Smooth muscle cell (in vitro differentiated cells): ENCODE results near the gene PIEZO2. TPM values are rescaled to one million over a fixed set of nuclear protein-coding genes. Genes with fewer than 3 reads are reported as not detected.

Experiments
- DNase-seq: peaks from one replicate; lab custom pipeline; 2025; ENCODE audit not compliant: unreplicated experiment; lab: John Stamatoyannopoulos, UW
- H2AFZ ChIP-seq: fragments of 200-600 bp; sonication (generic); 2 replicates; pipeline ENCODE4 v1.6.0; 2016; ENCODE audit warnings: antibody characterized with exemption, low read depth, mild to moderate bottlenecking
- H3F3A ChIP-seq: fragments of 200-600 bp; sonication (generic); 2 replicates; pipeline ENCODE4 v1.6.0; 2017; ENCODE audit warnings: antibody characterized with exemption, low read depth
- H3K27ac ChIP-seq: fragments of 200-600 bp; sonication (generic); 2 replicates; pipeline ENCODE4 v1.5.1; 2016; ENCODE audit warnings: low read depth, mild to moderate bottlenecking
- H3K27me3 ChIP-seq: fragments of 200-600 bp; sonication (generic); 2 replicates; pipeline ENCODE4 v1.6.1; 2016; ENCODE audit warnings: low read depth, mild to moderate bottlenecking
- H3K36me3 ChIP-seq: fragments of 200-600 bp; sonication (generic); 2 replicates; pipeline ENCODE4 v1.5.1; 2016; ENCODE audit warnings: low read depth
- H3K4me1 ChIP-seq: fragments of 200-600 bp; sonication (generic); 2 replicates; pipeline ENCODE4 v1.5.1; 2016; ENCODE audit warnings: low read depth
- H3K4me2 ChIP-seq: fragments of 200-600 bp; sonication (generic); 2 replicates; pipeline ENCODE4 v1.6.0; 2016; ENCODE audit warnings: mild to moderate bottlenecking
- H3K4me3 ChIP-seq: fragments of 200-600 bp; sonication (generic); 2 replicates; pipeline ENCODE4 v1.5.1; 2016; ENCODE audit warnings: mild to moderate bottlenecking
- H3K79me2 ChIP-seq: fragments of 200-600 bp; sonication (generic); 2 replicates; pipeline ENCODE4 v1.6.0; 2016; ENCODE audit warnings: low read depth, mild to moderate bottlenecking
- H3K9ac ChIP-seq: fragments of 200-600 bp; sonication (generic); 2 replicates; pipeline ENCODE4 v1.6.0; 2016; ENCODE audit warnings: low read depth
- H3K9me3 ChIP-seq: fragments of 200-600 bp; sonication (generic); replicated peaks from 2 replicates; pipeline ENCODE4 v1.5.1; 2016; ENCODE audit warnings: low read depth
- H4K20me1 ChIP-seq: fragments of 200-600 bp; sonication (generic); 2 replicates; pipeline ENCODE4 v1.6.0; 2016; ENCODE audit warnings: low read depth
- WGBS: methylation state at CpG from one replicate; pipeline ENCODE4 v1.1.7; 2016; ENCODE audit warnings: low lambda C conversion rate; 5-methylcytosine and 5-hydroxymethylcytosine counted together
- polyA plus RNA-seq: library from polyadenylated mRNA; unstranded; fragments of >200 nt; fragmentation: Nextera tagmentation; extraction: Ambion mirVana; gene quantifications from 2 replicates; pipeline ENCODE4 v1.2.1, GENCODE V29; 2016
- total RNA-seq: library from RNA; depleted of rRNA; stranded (reverse); fragments of >200 nt; gene quantifications from 2 replicates; pipeline ENCODE4 v1.2.3, GENCODE V29; 2014
- TF ChIP-seq, protein P1 (sequence below): fragments of 200-600 bp; sonication (generic); IDR thresholded peaks from 2 replicates; pipeline ENCODE4 v1.5.1; 2017; ENCODE audit warnings: borderline replicate concordance, mild to moderate bottlenecking, antibody characterized with exemption; ENCODE audit not compliant: insufficient read depth, poor library complexity, severe bottlenecking

Gene PIEZO2
- total and polyA plus RNA-seq, 2 experiments from 2014 or later = 1.3 to 4.7 TPM

- no peak overlapping the region for H3K4me2 ChIP-seq
- no peak overlapping the region for H3K9ac ChIP-seq
- H3K36me3 ChIP-seq = no peaks in the 10 kb centered on the region
- H3K9me3 ChIP-seq = no peaks in the 10 kb centered on the region
- TF ChIP-seq, protein P1, sequence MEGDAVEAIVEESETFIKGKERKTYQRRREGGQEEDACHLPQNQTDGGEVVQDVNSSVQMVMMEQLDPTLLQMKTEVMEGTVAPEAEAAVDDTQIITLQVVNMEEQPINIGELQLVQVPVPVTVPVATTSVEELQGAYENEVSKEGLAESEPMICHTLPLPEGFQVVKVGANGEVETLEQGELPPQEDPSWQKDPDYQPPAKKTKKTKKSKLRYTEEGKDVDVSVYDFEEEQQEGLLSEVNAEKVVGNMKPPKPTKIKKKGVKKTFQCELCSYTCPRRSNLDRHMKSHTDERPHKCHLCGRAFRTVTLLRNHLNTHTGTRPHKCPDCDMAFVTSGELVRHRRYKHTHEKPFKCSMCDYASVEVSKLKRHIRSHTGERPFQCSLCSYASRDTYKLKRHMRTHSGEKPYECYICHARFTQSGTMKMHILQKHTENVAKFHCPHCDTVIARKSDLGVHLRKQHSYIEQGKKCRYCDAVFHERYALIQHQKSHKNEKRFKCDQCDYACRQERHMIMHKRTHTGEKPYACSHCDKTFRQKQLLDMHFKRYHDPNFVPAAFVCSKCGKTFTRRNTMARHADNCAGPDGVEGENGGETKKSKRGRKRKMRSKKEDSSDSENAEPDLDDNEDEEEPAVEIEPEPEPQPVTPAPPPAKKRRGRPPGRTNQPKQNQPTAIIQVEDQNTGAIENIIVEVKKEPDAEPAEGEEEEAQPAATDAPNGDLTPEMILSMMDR = no peak
- H2AFZ ChIP-seq = no peak overlapping the region
- no peaks in the 10 kb centered on the region for H3F3A ChIP-seq
- no peak overlapping the region for H3K27ac ChIP-seq
- 93% methylated on average over 6 of the region's 6 CpGs for WGBS
- DNase-seq = no peak
- H3K27me3 ChIP-seq = no peaks in the 10 kb centered on the region
- no peaks in the 10 kb centered on the region for H3K4me1 ChIP-seq
- H3K79me2 ChIP-seq = no peaks in the 10 kb centered on the region
- H4K20me1 ChIP-seq = no peaks in the 10 kb centered on the region
- H3K4me3 ChIP-seq = no peak overlapping the region
Observed at GRCh38 chr18:11029021-11029420, 120.3 kb downstream of the PIEZO2 start.

DNA sequence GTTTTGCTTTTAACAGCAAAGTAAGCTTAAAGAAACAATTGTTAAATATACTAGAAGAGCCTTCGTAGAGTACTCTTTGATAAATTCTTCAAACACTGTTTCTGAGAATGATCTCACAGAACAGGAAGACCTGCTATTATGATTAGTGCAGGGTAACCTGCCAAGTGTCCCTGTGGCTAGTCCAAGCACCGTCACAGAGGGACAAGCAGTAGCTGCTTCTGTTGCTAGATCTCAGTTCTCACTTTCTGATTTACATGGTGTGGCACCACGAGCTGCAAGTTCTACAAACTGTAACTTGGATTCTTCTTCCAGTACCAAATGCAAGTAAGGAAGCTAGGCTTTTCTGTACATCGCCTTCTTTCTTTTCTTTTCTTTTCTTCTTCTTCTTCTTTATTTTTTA is 121.5 kb downstream of the PIEZO2 start:
- DNase-seq = no peak
- H3F3A ChIP-seq = no peaks in the 10 kb centered on the region
- H3K9me3 ChIP-seq = no peaks in the 10 kb centered on the region
- no peak overlapping the region for H3K27ac ChIP-seq
- 89% methylated on average over 4 of the region's 4 CpGs for WGBS
- H3K9ac ChIP-seq = no peak overlapping the region
- H2AFZ ChIP-seq = no peak overlapping the region
- TF ChIP-seq, protein P1 = no peak
- no peak overlapping the region for H3K4me3 ChIP-seq
- H4K20me1 ChIP-seq = no peaks in the 10 kb centered on the region
- H3K79me2 ChIP-seq = no peaks in the 10 kb centered on the region
- no peaks in the 10 kb centered on the region for H3K27me3 ChIP-seq
- no peak overlapping the region for H3K4me2 ChIP-seq
- H3K4me1 ChIP-seq = no peaks in the 10 kb centered on the region
- no peaks in the 10 kb centered on the region for H3K36me3 ChIP-seq

DNA sequence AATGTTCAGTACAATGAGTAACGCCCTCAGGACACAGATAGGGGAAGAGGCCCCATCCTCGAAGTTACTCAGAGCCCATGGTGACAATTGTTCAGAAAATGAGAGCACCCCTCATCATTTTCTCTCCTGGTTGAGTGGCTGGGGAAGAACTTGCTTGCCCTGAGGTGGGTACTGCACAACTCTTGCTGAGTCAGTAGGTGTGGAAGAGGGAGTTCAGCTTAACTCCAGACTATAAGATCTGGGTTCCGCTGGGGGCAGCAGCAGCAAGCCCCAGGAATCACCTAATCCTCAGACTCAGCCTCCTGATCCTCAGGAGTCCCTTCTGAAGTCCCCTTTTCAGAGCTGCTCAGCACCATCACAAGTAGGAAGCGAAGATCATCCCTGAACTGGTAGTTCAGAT is 123.7 kb downstream of the PIEZO2 start:
- Histone ChIP-seq H3K9me3 (no peaks in the 10 kb centered on the region), H4K20me1 (no peaks in the 10 kb centered on the region), H3K36me3 (no peaks in the 10 kb centered on the region), H3K9ac (no peak overlapping the region), H3K4me3 (no peak overlapping the region), H3K4me1 (no peaks in the 10 kb centered on the region), H3F3A (no peaks in the 10 kb centered on the region), H2AFZ (no peak overlapping the region), H3K4me2 (no peak overlapping the region), H3K27ac (no peak overlapping the region), H3K79me2 (no peaks in the 10 kb centered on the region), H3K27me3 (no peaks in the 10 kb centered on the region)
- TF ChIP-seq, protein P1 = no peak
- 88% methylated on average over 4 of the region's 4 CpGs for WGBS
- DNase-seq = no peak

GRCh38 chr18:11024928-11025669 is 124.3 kb downstream of the PIEZO2 start:
- no peaks in the 10 kb centered on the region for H3K36me3 ChIP-seq
- H3F3A ChIP-seq = no peaks in the 10 kb centered on the region
- H3K27ac ChIP-seq = no peak overlapping the region
- H3K9me3 ChIP-seq = no peaks in the 10 kb centered on the region
- no peak overlapping the region for H2AFZ ChIP-seq
- peaks cover 4% of the 10 kb centered on the region for H3K4me1 ChIP-seq
- no peak overlapping the region for H3K4me2 ChIP-seq
- H3K27me3 ChIP-seq = no peaks in the 10 kb centered on the region
- 90% methylated on average over 13 of the region's 13 CpGs for WGBS
- H3K4me3 ChIP-seq = no peak overlapping the region
- H4K20me1 ChIP-seq = no peaks in the 10 kb centered on the region
- TF ChIP-seq, protein P1 = no peak
- DNase-seq = no peak
- H3K9ac ChIP-seq = no peak overlapping the region
- no peaks in the 10 kb centered on the region for H3K79me2 ChIP-seq
